NCI-H460 (cell line): ENCODE measurements around the gene RAD51B. TPM values are rescaled to one million over a fixed set of nuclear protein-coding genes. Genes with fewer than 3 reads are reported as not detected.

ENCODE experiments used
- DNase-seq: peaks from one replicate; pipeline ENCODE4 v3.0.0-alpha.2; 2016; ENCODE audit warnings: low read depth; ENCODE audit errors: extremely low read depth
- total RNA-seq: library from RNA; depleted of rRNA; stranded (reverse); fragments of >200 nt; shearing (Covaris generic); gene quantifications from 2 replicates; pipeline ENCODE4 v1.2.3, GENCODE V29; 2014

The RAD51B gene
- total RNA-seq, 1 experiment from 2014 or later: 13.4 TPM

DNA sequence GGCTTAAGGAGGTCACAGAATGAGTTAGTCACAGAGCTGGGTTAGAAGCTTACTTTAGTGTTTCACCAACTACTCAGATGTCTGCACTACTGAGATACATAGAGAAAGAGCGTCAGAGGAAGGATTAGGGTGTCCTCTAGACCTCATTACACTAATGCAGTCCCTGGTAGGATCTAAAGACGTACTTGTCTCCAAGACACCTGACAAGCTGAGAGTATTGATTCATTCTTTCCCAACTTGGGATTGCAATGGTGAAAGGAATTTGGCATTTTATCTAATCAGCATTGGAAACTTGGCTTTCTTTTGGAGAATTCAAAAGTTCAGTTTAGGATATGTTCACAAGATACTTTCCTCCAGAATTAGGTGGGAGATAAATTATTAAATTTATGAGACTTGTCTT is 571.2 kb downstream of the RAD51B start:
- no peak for DNase-seq

- no peak for DNase-seq
Observed at GRCh38 chr14:68391311-68392014, 571.9 kb downstream of the RAD51B start.

DNA sequence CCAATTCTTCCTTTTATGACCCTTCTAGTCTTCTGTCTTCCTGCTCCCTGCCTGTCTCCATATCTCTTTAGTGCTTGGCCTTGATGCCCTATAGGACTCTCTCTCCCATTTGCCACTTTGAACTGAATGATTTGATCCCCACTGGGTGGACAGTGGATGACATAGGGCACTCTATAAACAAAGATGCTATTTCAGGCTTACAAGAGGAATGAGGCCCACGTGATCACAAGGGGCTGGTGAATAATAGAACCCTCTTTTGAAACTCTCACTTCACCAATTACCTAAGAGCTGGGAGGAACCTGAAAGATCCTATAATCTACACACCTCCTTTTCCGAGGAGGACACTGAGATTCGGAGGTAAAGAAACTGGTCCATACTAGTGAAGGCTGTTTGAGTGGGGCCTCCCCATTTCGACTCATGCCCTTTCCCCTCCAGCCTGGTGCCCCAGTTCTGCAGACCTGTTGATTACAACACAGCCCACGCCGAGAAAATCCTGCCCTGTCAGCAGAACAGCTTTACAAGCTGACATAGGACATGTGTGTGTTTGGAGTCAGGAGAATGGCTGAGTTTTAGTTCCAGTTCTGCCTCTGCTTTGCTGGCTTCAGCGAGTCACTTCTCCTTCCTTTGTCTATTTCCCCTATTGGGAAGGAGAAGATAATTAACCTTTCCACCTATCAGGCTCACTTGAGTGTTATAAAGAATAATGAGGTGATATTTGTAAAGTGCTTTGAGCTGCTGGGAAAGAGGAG is 573.0 kb downstream of the RAD51B start:
- no peak for DNase-seq

GRCh38 chr14:68393259-68393658 is 573.7 kb downstream of the RAD51B start:
- DNase-seq: no peak

GRCh38 chr14:68394118-68394763 is 574.7 kb downstream of the RAD51B start:
- no peak for DNase-seq

DNA sequence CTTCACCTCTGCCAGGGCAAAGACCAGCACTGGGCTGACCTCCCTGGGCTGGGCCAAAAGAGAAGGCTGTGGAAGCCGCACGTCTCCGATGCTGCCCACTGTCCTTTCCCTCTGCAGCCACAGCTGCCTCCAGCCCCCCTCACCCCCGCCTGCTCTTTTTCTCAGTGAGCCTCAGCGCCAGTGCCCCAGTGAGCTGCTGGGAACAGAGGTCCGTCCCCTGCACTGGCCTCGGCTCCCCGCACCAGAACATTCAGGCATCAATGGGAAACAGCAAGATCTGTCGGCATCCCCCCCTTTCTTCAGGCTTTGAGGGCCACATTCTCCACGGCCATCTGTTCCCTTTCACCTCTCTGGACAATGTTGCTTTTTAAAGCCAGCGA is 575.2 kb downstream of the RAD51B start:
- DNase-seq: no peak

GRCh38 chr14:68395604-68396003 is 576.0 kb downstream of the RAD51B start:
- DNase-seq: no peak

DNA sequence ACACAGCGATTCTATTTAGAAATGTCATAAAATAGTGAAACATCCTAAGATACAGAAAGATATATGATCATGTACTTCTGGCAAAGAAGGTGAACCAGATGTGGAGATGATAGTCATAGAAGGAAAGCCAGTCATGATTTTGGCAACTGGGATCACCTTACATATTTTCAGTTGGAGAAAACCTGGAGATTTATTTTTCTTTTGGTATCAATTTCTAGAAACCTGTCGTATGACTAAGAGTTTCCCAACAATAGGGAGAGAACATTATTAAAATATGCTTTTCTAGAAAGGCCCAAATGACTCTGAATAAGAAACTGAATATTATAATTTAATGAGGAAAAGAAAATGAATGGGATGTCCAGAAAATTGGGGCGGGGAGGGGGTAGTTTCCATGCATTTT is 576.9 kb downstream of the RAD51B start:
- no peak for DNase-seq

GRCh38 chr14:68397371-68397811 is 577.8 kb downstream of the RAD51B start:
- DNase-seq: no peak

GRCh38 chr14:68397822-68398221 is 578.2 kb downstream of the RAD51B start:
- no peak for DNase-seq

GRCh38 chr14:68398370-68398769 is 578.8 kb downstream of the RAD51B start:
- DNase-seq: no peak

GRCh38 chr14:68399971-68400370 is 580.4 kb downstream of the RAD51B start:
- DNase-seq: no peak

DNA sequence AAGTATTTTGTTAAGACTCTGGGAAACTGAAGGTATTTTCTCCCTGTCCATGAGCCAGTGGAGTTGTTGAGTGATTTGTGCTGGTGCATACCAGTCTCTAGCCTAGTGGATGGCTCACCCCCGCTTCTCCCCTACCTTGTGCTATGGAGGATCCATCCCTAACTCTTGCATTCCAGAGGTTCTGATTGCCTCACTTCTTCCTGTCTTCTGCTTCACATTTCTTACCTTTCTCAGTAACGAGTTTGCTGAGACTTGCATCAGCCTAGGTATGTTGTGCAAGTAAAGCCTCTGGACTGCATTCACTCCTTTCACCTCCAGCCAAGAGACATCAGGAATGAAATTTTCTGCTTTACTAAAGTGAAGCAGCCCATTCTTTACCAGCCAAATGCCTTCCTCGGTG is 581.7 kb downstream of the RAD51B start:
- peak; percentile 33 for DNase-seq

DNA sequence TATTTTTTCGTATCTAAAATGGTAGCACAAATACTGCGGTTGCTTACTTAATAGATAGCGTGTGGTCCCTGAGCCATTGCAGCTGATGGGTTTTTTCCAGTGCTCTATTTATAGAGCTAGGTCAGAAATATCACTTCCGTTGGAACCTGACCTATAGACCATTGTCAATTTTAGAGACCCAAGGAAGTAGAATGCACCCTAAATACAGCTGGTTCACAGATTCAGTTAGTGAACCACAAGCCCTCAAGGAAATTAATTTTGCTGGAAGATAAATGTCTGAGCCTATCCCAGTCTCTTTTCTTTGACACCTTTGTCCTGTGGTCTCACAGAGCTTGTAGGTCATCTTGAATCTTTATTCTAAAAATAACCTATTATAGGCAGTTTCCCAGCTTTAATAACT is 582.3 kb downstream of the RAD51B start:
- no peak for DNase-seq

GRCh38 chr14:68402525-68403101 is 583.0 kb downstream of the RAD51B start:
- DNase-seq: no peak

DNA sequence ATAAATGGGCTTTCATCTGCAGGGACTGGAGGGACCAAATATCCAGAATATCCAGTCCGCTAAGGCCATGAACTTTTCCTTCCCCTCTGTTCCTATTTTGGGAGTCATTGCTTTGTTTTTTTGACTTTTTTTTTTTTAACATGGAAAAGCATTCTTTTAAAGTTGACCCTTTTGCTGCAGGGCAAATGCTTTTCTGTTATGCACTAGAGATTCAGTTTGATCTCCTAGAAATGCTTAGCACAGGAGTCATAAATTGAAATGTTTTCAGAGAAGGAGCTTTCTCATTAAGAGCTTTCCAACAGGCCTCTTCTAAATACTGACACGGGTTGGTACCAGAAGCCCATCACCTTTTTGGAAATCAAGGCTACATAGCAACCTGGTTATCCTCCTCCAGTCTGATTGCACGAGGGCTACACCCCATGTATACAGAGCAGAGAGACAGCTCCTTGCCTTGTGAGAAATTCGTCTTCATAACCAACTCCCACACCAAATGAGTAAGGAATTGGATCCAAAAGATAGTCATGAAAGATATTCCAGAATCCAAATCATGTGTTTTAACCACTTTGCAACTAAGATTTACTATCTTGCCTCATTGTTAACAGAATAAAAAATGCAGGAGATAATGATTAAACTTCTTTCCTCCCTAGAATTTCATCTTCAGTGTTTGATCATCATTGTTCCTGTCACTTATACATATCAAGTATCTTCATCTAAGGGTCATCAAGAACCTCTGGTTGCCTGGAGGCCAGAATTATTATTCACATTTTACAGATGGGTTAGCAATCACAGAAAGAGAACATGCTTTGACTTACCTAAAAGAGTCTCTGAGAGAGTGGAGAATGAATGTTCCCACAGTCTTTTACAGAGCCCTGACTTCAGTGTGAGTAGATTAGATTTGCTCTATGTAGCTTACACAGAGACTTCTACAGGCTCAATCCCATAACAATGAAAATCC is 583.9 kb downstream of the RAD51B start:
- no peak for DNase-seq

DNA sequence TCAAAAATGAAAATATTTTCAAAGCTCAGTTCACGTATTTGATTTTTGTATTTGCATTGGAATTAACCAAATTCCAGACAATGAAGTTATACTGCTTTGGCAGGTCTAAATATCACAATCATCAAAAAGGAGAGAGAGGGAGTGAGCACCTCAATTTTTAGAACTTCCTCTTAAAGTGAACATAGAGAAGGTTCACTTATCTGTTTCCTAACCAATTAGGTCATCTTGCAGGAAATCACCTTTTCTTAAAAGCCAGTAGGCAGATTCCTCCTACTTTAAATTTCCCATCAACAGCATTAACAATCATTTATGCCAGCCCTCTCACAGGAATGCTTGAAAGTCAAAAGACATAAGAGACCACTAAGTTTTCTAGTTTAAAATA is 584.6 kb downstream of the RAD51B start:
- no peak for DNase-seq

DNA sequence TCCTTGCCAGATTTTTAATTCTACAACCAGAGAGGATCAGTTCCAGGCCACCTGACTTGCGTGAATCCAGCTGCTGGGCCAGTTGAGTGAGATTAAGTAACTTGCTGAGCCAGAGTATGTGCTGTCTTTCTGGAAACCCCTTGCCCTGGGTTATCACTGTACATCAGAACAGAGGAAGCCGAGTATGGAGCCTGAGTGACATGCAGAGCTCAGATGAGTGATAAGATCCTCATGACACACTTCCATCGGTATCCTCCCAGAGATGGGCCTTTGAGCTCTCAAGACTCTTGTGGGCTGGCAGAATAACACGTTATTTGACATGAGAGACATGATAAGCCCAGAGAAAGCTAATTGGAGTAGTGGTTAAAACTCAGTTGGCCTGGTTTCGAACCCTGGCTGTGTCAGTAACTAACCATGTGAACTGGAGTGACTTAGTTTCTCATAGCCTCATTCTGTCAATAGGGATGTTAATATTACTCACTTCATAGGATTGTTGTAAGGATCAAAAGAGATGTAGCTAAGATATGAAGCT is 585.1 kb downstream of the RAD51B start:
- no peak for DNase-seq

- no peak for DNase-seq
Observed at GRCh38 chr14:68405961-68406360, 586.4 kb downstream of the RAD51B start.

DNA sequence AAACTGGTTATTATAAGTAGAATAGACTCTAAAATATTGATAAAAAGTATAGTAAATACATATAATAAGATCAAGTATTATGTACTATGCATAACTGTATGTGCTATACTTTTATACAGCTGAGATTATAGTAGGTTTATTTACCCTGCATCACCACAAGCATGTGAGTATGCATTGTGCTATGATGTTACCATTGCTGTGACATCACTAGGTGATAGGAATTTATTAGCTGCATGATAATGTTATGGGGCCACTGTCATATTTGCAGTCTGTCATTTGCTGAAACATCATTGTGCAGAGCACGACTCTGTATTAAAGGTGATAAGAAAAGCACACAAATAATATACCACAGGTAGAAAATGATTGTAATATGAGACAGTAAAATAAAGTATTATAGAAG is 587.7 kb downstream of the RAD51B start:
- DNase-seq: no peak
